OCI-LY1 (cell line): Measurements from ENCODE around the gene RNF207.

Experiments used
- H2AFZ ChIP-seq: fragments of 200-600 bp; sonication (generic), shearing (Covaris generic); 2 replicates; pipeline ENCODE4 v1.6.0; 2014; ENCODE audit warnings: antibody characterized with exemption, mild to moderate bottlenecking, low read length
- H3F3A ChIP-seq: fragments of 200-600 bp; sonication (generic), shearing (Covaris generic); 2 replicates; pipeline ENCODE4 v1.6.0; 2014; ENCODE audit warnings: mild to moderate bottlenecking, antibody characterized with exemption, low read length, moderate library complexity; ENCODE audit not compliant: insufficient read depth
- H3K27ac ChIP-seq: fragments of 200-600 bp; sonication (generic); 2 replicates; pipeline ENCODE4 v1.5.1; 2014; ENCODE audit warnings: low read length, mixed run types, mild to moderate bottlenecking, low read depth; ENCODE audit not compliant: poor library complexity, severe bottlenecking
- H3K27me3 ChIP-seq: fragments of 200-600 bp; sonication (generic); 2 replicates; pipeline ENCODE4 v1.6.0; 2014; ENCODE audit warnings: antibody characterized with exemption, mild to moderate bottlenecking, low read length, moderate library complexity; ENCODE audit not compliant: insufficient read depth
- H3K36me3 ChIP-seq: fragments of 200-600 bp; sonication (generic); 2 replicates; pipeline ENCODE4 v1.6.1; 2014; ENCODE audit warnings: mild to moderate bottlenecking, antibody characterized with exemption, low read length, moderate library complexity, mixed read lengths; ENCODE audit not compliant: insufficient read depth
- H3K4me1 ChIP-seq: fragments of 200-600 bp; sonication (generic); 2 replicates; pipeline ENCODE4 v1.5.1; 2014; ENCODE audit warnings: mild to moderate bottlenecking, low read length, moderate library complexity; ENCODE audit not compliant: insufficient read depth, severe bottlenecking
- H3K4me2 ChIP-seq: fragments of 200-600 bp; sonication (generic), shearing (Covaris generic); 2 replicates; pipeline ENCODE4 v1.6.1; 2014; ENCODE audit warnings: low read length
- H3K4me3 ChIP-seq: fragments of 200-600 bp; sonication (generic); 2 replicates; pipeline ENCODE4 v1.5.1; 2014; ENCODE audit warnings: low read length, low read depth, mild to moderate bottlenecking, mixed read lengths; ENCODE audit not compliant: poor library complexity, severe bottlenecking
- H3K79me2 ChIP-seq: fragments of 200-600 bp; shearing (Covaris generic); 2 replicates; pipeline ENCODE4 v1.6.1; 2016; ENCODE audit warnings: mixed run types, low read length, mixed read lengths; ENCODE audit not compliant: insufficient read depth
- H3K9ac ChIP-seq: fragments of 200-600 bp; sonication (generic), shearing (Covaris generic); 2 replicates; pipeline ENCODE4 v1.6.1; 2014; ENCODE audit warnings: mild to moderate bottlenecking, low read length, mixed read lengths
- H3K9me2 ChIP-seq: fragments of 200-600 bp; sonication (generic), shearing (Covaris generic); 2 replicates; pipeline ENCODE4 v1.6.1; 2014; ENCODE audit warnings: low read depth, mild to moderate bottlenecking, low read length, mixed read lengths
- H3K9me3 ChIP-seq: fragments of 200-600 bp; shearing (Covaris generic); 2 replicates; pipeline ENCODE4 v1.6.1; 2014; ENCODE audit warnings: low read length, mixed read lengths
- H4K20me1 ChIP-seq: fragments of 200-600 bp; sonication (generic), shearing (Covaris generic); 2 replicates; pipeline ENCODE4 v1.6.0; 2016; ENCODE audit warnings: mild to moderate bottlenecking, low read length; ENCODE audit not compliant: insufficient read depth
- CTCF ChIP-seq: fragments of 200-600 bp; sonication (generic), shearing (Covaris generic); IDR thresholded peaks from 2 replicates; pipeline ENCODE4 v1.5.1; 2017; ENCODE audit warnings: mild to moderate bottlenecking, antibody characterized with exemption, low read length, moderate library complexity, mixed read lengths
- EZH2 ChIP-seq: fragments of 200-600 bp; sonication (generic), shearing (Covaris generic); IDR thresholded peaks from 2 replicates; pipeline ENCODE4 v1.8.0; 2017; ENCODE audit warnings: borderline replicate concordance, mixed run types, mild to moderate bottlenecking, antibody characterized with exemption, low read length, moderate library complexity, mixed read lengths

Gene RNF207

GRCh38 chr1:6265151-6265550 is 59.2 kb downstream of the RNF207 start:
- no peaks in the 10 kb centered on the region for H3F3A ChIP-seq
- peaks cover 8% of the 10 kb centered on the region; the same call in 1 of the 2 replicates for H3K27me3 ChIP-seq
- H3K9me3 ChIP-seq: no peaks in the 10 kb centered on the region
- peaks cover 3% of the 10 kb centered on the region for H3K4me1 ChIP-seq
- no peaks in the 10 kb centered on the region for H3K36me3 ChIP-seq
- no peaks in the 10 kb centered on the region for H3K9me2 ChIP-seq
- H3K9ac ChIP-seq: no peak overlapping the region
- no peak overlapping the region for H3K27ac ChIP-seq
- TF ChIP-seq CTCF (no peak), EZH2 (no peak)
- H2AFZ ChIP-seq: no peak overlapping the region
- no peak overlapping the region for H3K4me2 ChIP-seq
- H4K20me1 ChIP-seq: no peaks in the 10 kb centered on the region
- no peak overlapping the region for H3K4me3 ChIP-seq
- no peaks in the 10 kb centered on the region for H3K79me2 ChIP-seq

GRCh38 chr1:6266641-6267040 is 60.7 kb downstream of the RNF207 start:
- Histone ChIP-seq H3F3A (no peaks in the 10 kb centered on the region), H2AFZ (no peak overlapping the region), H3K4me3 (no peak overlapping the region), H3K9me2 (no peaks in the 10 kb centered on the region), H3K9ac (no peak overlapping the region), H4K20me1 (no peaks in the 10 kb centered on the region), H3K27ac (no peak overlapping the region), H3K9me3 (no peaks in the 10 kb centered on the region), H3K36me3 (no peaks in the 10 kb centered on the region), H3K79me2 (no peaks in the 10 kb centered on the region), H3K4me2 (no peak overlapping the region), H3K27me3 (peaks cover 8% of the 10 kb centered on the region; the same call in 1 of the 2 replicates), H3K4me1 (no peaks in the 10 kb centered on the region)
- no peak for TF ChIP-seq CTCF
- TF ChIP-seq EZH2: no peak

GRCh38 chr1:6267686-6268322 is 61.9 kb downstream of the RNF207 start:
- no peaks in the 10 kb centered on the region for H4K20me1 ChIP-seq
- H3K27me3 ChIP-seq: peaks cover 8% of the 10 kb centered on the region; the same call in 1 of the 2 replicates
- no peaks in the 10 kb centered on the region for H3K36me3 ChIP-seq
- TF ChIP-seq EZH2 (no peak), CTCF (no peak)
- H3K9ac ChIP-seq: no peak overlapping the region
- no peaks in the 10 kb centered on the region for H3K9me3 ChIP-seq
- H3K9me2 ChIP-seq: no peaks in the 10 kb centered on the region
- H3F3A ChIP-seq: no peaks in the 10 kb centered on the region
- no peak overlapping the region for H3K27ac ChIP-seq
- H3K4me3 ChIP-seq: no peak overlapping the region
- H3K4me2 ChIP-seq: no peak overlapping the region
- no peaks in the 10 kb centered on the region for H3K4me1 ChIP-seq
- no peaks in the 10 kb centered on the region for H3K79me2 ChIP-seq
- H2AFZ ChIP-seq: no peak overlapping the region
